Keratinocyte (primary cell): ENCODE data around the gene SLC7A14. TPM values are rescaled to one million over a fixed set of nuclear protein-coding genes. Genes with fewer than 3 reads are reported as not detected.

Experiments used
- DNase-seq: peaks from one replicate; pipeline ENCODE4 v3.0.0-alpha.2; 2011; ENCODE audit warnings: low read depth, missing footprints, low spot score
- FAIRE-seq: peaks from 2 replicates; lab custom pipeline; 2011; peaks lifted over from hg19 to GRCh38; lab: Jason Lieb, UNC
- H2AFZ ChIP-seq: 2 replicates; pipeline ENCODE4 v1.6.0; 2012; ENCODE audit warnings: low read length, control low read depth, inconsistent platforms; ENCODE audit not compliant: control insufficient read depth
- H3K27ac ChIP-seq: 2 replicates; pipeline ENCODE4 v1.5.1; 2011; ENCODE audit warnings: low read length; ENCODE audit not compliant: control insufficient read depth, insufficient read depth
- H3K27me3 ChIP-seq: 3 replicates; pipeline ENCODE4 v1.6.0; 2011; ENCODE audit warnings: low read length; ENCODE audit not compliant: control insufficient read depth, insufficient read depth; ENCODE audit errors: extremely low read depth
- H3K36me3 ChIP-seq, 2 experiments: 2 replicates in 1 of 2; 3 replicates in 1 of 2; pipeline ENCODE4 v1.5.1; 2011; ENCODE audit warnings: low read length in 2 of 2, mild to moderate bottlenecking in 1 of 2; ENCODE audit not compliant: control insufficient read depth in 2 of 2, insufficient read depth in 2 of 2; ENCODE audit errors: extremely low read depth in 1 of 2
- H3K4me1 ChIP-seq: 3 replicates; pipeline ENCODE4 v1.5.1; 2011; ENCODE audit warnings: low read length; ENCODE audit not compliant: control insufficient read depth, insufficient read depth; ENCODE audit errors: extremely low read depth
- H3K4me2 ChIP-seq: 3 replicates; pipeline ENCODE4 v1.6.0; 2011; ENCODE audit warnings: low read depth, low read length; ENCODE audit not compliant: control insufficient read depth, insufficient read depth; ENCODE audit errors: extremely low read depth
- H3K4me3 ChIP-seq, 3 experiments: fragments of 200-600 bp in 1 of 3; sonication (generic) in 1 of 3; 2 replicates in 2 of 3; 3 replicates in 1 of 3; pipeline ENCODE4 v1.5.1; 2011 to 2016; ENCODE audit warnings: low read length in 3 of 3, mild to moderate bottlenecking in 3 of 3, control low read depth in 2 of 3, inconsistent platforms in 1 of 3, low read depth in 1 of 3, mixed read lengths in 1 of 3, mixed run types in 1 of 3, moderate library complexity in 1 of 3; ENCODE audit not compliant: control insufficient read depth in 2 of 3, insufficient read depth in 2 of 3; ENCODE audit errors: extremely low read depth in 1 of 3
- H3K79me2 ChIP-seq: 2 replicates; pipeline ENCODE4 v1.6.0; 2012; ENCODE audit warnings: low read length; ENCODE audit not compliant: control insufficient read depth, insufficient read depth
- H3K9ac ChIP-seq: 3 replicates; pipeline ENCODE4 v1.6.0; 2011; ENCODE audit warnings: low read length; ENCODE audit not compliant: control insufficient read depth, insufficient read depth; ENCODE audit errors: extremely low read depth
- H3K9me1 ChIP-seq: 3 replicates; pipeline ENCODE4 v1.6.0; 2011; ENCODE audit warnings: low read length; ENCODE audit not compliant: control insufficient read depth, insufficient read depth; ENCODE audit errors: extremely low read depth
- H3K9me3 ChIP-seq: 2 replicates; pipeline ENCODE4 v1.5.1; 2012; ENCODE audit warnings: low read depth, low read length; ENCODE audit not compliant: control insufficient read depth
- H4K20me1 ChIP-seq: 3 replicates; pipeline ENCODE4 v1.6.0; 2011; ENCODE audit warnings: low read length; ENCODE audit not compliant: control insufficient read depth, insufficient read depth; ENCODE audit errors: extremely low read depth
- CTCF ChIP-seq, 3 experiments: IDR thresholded peaks in 1 of 3; conservative IDR thresholded peaks in 1 of 3; optimal IDR thresholded peaks in 1 of 3; 2 replicates in 2 of 3; 3 replicates in 1 of 3; pipeline versions ENCODE3 to v1.5.1; 2011; ENCODE audit warnings: low read length in 3 of 3, mild to moderate bottlenecking in 3 of 3, moderate library complexity in 2 of 3, control low read depth in 1 of 3, inconsistent platforms in 1 of 3; ENCODE audit not compliant: insufficient read depth in 2 of 3; ENCODE audit errors: extremely low read depth in 1 of 3
- EZH2 ChIP-seq: IDR thresholded peaks from one replicate; pipeline ENCODE4 v1.6.1; 2012; ENCODE audit warnings: inconsistent platforms, mild to moderate bottlenecking, low read length, moderate library complexity
- dilution Hi-C: fragments of 300-500 bp; cut with MboI; formaldehyde crosslinking; loops from one replicate; pipeline ENCODE4 v1.7.0; 2020; ENCODE audit warnings: low sequenced_read_pairs; ENCODE audit not compliant: extremely low pct_ligation_motif_present
- polyA plus RNA-seq, 5 experiments: library from polyadenylated mRNA; depleted of rRNA in 3 of 5; stranded (reverse) in 3 of 5; stranded (forward) in 1 of 5; unstranded in 1 of 5; fragments of >200 nt; gene quantifications; 1 replicate in 1 of 5; 2 replicates in 3 of 5; 3 replicates in 1 of 5; pipeline versions ENCODE4 v1.2.1 to v1.2.3, GENCODE V29; 2011 to 2012; ENCODE audit warnings: missing spikeins in 2 of 5, low read depth in 1 of 5, low replicate concordance in 1 of 5

Gene SLC7A14
- polyA plus RNA-seq, 1 donor (not counting 4 experiments of a cell fraction or from before 2014, with no cell fraction given) = not detected

GRCh38 chr3:170632780-170633179, 46.9 kb upstream of the SLC7A14 start:
- no peaks in the 10 kb centered on the region for H3K4me1 ChIP-seq
- DNase-seq (no peak), FAIRE-seq (no peak)
- no peaks in the 10 kb centered on the region for H3K79me2 ChIP-seq
- no peak overlapping the region for H3K27ac ChIP-seq
- no peak overlapping the region for H3K4me3 ChIP-seq
- H3K9ac ChIP-seq = no peak overlapping the region
- no peaks in the 10 kb centered on the region for H3K9me1 ChIP-seq
- H3K4me2 ChIP-seq = no peak overlapping the region
- no peaks in the 10 kb centered on the region for H3K27me3 ChIP-seq
- H3K9me3 ChIP-seq = no peaks in the 10 kb centered on the region
- TF ChIP-seq EZH2 = no peak
- no peak for TF ChIP-seq CTCF (optimal IDR thresholded peaks at IDR 0.05 in 1 of 3, IDR thresholded peaks at IDR 0.05 in 1 of 3, conservative IDR thresholded peaks at IDR 0.05 in 1 of 3; ENCODE audit: extremely low read depth in 1 of 3, insufficient read depth in 2 of 3, low read length in 3 of 3)
- no peaks in the 10 kb centered on the region for H4K20me1 ChIP-seq
- H3K36me3 ChIP-seq = no peaks in the 10 kb centered on the region
- dilution Hi-C loops = no loop called here
- no peak overlapping the region for H2AFZ ChIP-seq

DNA sequence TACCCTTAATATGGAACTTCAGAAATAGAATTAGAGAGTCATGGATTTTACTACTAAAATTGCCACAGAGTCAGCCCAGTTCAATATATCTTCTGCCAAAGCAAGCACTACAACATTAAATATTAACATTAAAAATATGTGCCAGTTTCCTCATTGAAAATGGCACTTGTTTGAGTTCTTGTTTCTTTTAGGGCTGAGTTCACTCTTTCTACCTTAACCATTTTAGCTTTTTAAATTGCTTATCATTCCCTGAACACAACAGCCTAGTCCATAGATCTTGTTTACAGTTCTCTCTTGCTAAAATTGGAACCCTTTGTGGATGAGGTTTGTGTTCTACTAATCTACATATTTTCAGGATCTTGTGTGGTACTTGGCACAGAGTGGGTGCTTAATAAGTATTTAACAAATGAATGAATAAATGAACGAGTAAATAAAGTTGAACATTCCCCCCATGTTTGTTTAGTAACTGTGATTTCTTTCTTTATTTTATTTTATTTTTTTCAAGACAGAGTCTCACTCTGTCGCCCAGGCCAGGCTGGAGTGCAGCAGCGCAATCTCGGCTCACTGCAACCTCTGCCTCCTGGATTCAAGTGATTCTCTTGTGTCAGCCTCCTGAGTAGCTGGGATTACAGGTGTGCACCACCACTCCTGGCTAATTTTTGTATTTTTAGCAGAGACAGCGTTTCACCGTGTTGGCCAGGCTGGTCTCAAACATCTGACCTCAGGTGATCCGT, 46.0 kb upstream of the SLC7A14 start:
- dilution Hi-C loops = no loop called here
- FAIRE-seq (no peak), DNase-seq (no peak)
- no peak overlapping the region for H3K4me3 ChIP-seq
- no peaks in the 10 kb centered on the region for H3K36me3 ChIP-seq
- H3K9ac ChIP-seq = no peak overlapping the region
- no peak overlapping the region for H3K27ac ChIP-seq
- no peaks in the 10 kb centered on the region for H3K9me3 ChIP-seq
- no peaks in the 10 kb centered on the region for H3K4me1 ChIP-seq
- H4K20me1 ChIP-seq = no peaks in the 10 kb centered on the region
- H3K27me3 ChIP-seq = no peaks in the 10 kb centered on the region
- no peak overlapping the region for H2AFZ ChIP-seq
- no peaks in the 10 kb centered on the region for H3K9me1 ChIP-seq
- no peaks in the 10 kb centered on the region for H3K79me2 ChIP-seq
- no peak overlapping the region for H3K4me2 ChIP-seq
- TF ChIP-seq CTCF (optimal IDR thresholded peaks at IDR 0.05 in 1 of 3, IDR thresholded peaks at IDR 0.05 in 1 of 3, conservative IDR thresholded peaks at IDR 0.05 in 1 of 3; ENCODE audit: extremely low read depth in 1 of 3, insufficient read depth in 2 of 3, low read length in 3 of 3) = no peak
- TF ChIP-seq EZH2 = no peak
